GM18499 (cell line): Measurements from ENCODE around the gene RAB20.
"Not testable (repeated sequence)": the region's sequence is repeated elsewhere in the genome, so short reads cannot be mapped to it uniquely, and the experiment has no call there.

Source experiments
- ATAC-seq: cut with Tn5 transposase; IDR thresholded peaks from one replicate; pipeline ENCODE4 v1.9.1; 2021; ENCODE audit warnings: moderate number of reproducible peaks; ENCODE audit not compliant: insufficient read depth, unreplicated experiment

Gene RAB20

DNA sequence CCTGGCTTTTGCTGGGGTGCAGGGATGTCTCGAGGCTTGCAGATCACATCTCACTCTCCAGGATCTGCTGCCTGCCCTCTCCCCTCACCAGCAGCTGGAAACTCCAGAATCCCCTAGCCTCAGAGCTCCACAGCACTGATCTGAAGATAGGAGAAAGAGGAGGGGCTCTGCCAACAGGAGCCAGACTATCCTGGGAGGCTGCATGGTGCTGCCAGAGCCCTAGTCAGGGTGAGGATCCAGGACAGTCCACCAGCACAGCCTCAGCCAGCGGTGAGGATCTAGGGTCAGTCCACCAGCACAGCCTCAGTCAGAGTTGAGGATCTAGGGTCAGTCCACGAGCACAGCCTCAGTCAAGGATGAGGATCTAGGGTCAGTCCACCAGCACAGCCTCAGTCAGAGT is 65.2 kb downstream of the RAB20 start:
- no peak for ATAC-seq

DNA sequence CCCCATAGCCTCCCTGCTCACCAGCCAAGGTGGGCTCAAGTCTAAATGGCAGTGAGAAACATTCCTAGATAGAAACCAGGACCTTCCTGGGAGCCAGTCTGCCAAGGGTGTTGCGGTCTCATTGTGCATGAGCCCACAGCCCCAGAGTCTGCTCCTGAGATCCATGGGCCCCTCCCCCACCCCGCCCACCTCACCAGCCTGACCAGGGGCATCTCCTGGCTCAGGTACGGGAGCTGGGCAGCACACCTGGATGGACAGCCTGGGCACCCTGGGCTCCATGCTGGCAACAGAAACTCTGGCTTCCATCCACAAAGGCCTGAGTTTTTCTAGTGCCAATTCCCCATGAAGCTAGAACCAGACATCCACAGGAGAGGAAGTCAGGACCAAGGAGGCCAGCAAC is 65.6 kb downstream of the RAB20 start:
- no peak for ATAC-seq

DNA sequence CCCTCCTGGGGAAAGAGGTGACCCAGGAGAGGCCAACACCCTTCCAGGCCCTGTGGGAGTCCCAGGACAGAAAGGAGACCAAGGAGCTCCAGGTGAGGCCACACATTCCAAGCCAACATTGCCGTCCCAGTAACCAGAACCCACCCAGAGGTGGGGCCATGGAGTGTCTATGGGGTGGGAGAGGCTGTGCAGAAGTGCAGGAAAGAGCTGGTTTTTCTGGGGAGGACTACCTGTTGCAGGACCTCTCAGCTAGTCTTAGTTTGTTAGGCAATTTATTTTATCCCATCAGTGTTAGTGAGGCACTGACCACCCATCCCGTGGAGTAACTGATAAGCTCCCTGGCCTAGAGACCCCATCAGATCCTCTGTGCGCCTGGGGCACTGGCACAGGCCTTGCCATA is 66.1 kb downstream of the RAB20 start:
- ATAC-seq = no peak

DNA sequence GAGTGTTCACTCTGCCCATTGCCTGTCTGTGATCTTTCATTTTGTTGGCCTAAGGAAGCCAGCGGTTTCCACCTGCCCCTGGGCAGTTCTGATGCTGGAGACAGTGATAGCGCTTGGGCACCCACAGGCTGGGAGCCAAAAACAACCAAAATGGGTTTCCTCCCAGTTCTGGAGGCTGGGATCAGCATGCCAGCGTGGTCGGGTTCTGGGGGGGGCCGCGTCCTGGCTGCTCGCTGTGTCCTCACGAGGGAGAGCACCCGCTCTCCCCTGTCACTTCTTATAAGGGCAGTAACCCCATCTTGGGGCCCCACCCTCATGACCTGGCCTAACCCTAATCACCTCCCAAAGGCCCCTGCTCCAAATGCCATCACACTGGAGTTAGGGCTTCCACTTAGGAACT is 67.9 kb downstream of the RAB20 start:
- no peak for ATAC-seq

DNA sequence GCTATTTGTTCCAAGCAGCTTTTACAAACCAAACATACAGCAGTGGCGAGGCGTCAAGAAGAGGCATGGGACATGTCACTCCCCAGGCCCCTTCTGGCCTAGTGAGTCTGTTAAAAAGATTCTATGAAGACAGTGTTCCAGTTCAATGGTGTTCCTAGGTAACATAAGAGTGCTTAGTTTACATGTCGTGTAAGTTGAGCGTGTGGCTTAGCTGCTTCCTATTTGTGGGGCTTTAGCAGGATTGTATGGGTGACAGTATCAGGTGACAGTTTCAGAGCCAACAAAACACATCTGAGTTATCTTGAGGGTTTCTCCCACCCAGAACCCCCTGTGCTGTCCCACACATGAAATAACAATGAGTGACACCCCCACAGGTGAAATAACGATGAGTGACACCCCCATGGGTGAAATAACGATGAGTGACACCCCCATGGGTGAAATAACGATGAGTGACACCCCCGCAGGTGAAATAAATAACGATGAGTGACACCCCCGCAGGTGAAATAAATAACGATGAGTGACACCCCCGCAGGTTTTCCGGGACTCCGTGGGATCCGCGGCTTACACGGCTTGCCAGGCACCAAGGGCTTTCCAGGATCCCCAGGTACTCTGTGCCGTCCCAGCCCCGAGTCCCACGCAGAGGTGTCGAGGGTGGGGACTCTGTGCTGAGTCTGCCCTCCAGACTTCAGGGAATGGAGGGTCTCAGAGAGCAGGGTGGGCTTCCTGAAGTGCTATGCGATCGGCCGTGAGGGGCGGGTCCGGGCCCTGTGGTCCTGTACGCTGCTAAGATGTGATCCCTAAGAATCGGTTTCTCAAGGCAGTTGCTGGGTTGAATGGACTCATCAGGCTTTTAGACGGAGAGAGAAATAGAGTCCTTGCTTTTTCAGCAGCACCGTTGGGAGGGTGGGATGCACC is 68.6 kb downstream of the RAB20 start:
- ATAC-seq = no peak

DNA sequence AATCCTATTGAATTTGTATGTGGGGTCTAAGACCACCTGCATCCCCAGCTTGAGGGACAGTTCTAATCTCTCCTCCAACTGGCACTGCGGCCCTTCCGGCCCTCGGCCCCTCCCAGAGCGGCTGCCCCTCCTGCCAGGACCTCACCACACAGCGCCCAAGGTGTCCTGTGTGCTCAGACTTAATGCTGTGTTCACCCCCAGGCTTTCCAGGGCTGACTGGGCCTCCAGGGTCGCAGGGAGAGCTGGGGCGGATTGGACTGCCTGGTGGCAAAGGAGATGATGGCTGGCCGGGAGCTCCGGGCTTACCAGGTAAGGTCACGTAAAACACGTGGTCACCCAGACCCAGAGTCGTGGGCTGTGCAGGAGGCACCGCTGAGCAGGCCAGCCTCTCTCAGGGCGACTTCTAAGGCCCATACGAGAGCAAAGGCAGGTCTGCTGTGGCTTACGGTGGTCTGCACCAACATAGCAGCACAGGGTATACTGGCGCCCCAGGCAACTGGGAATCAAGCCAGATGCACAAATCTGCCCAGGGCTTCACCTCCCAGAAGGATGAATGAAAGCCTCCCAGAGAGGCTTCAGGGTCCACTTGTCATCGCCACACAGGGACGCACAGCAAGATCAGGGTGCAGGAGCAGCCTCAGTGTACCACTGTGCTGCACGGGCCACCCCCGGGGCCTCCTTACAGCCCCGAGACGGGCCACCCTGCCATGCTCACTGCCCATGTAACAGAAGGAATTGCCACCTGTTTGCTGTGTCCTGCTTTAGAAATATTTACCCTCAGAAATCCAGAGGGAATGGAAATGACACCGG is 69.4 kb downstream of the RAB20 start:
- no peak for ATAC-seq

DNA sequence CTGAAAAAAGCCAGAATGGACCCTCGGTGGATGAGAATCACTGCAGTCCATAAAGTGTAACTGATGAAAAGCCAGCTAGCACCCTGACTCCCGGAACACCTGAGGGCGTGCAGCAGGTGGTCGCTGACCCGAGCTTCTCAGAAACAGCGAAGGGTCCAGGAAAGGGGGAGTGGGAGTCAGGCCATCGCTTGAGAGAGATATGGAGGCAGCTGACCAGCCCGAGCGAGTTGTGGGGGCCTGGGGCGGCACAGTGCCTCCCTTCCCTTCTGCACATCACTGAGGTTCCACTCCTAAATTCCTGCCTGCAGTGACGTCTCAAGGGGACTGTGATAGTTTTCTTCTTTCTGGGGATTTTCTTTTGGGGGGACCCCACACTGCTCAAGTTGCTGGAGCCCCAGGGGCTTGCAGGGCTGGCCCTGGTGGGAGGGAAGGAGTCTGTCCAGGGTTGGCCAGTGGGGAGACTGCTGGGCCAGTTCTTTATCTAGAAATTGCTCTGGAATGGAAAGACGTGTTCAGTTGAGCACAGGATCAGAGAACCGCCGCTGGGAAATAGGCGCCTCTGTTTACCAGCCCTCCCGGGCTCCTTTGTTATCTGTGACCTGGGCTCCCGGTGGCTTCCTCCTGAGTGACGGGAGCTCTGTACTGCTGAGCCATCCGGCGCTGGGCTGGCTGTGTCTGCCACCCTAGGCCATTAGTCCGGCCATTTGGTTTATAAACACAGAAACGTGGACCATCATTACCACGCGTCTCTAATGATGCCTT is 71.3 kb downstream of the RAB20 start:
- no peak for ATAC-seq

DNA sequence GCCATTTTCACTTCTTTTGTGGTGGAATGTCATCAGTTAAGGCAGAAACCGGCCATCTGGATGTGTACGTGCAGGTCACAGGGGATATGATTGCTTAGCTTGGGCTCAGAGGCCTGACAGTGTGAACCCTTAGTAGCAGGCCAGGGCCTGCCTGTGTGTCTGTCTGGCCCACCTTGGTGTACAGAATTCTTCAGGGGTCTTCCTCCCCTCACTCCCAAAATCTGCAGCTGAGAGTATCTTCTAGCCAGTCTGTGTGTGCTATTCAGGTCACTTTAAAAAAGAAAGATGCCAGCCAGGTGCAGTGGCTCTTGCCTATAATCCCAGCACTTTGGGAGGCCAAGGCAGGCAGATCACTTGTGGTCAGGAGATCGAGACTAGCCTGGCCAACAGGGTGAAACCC is 74.6 kb downstream of the RAB20 start:
- not testable (repeated sequence) for ATAC-seq

DNA sequence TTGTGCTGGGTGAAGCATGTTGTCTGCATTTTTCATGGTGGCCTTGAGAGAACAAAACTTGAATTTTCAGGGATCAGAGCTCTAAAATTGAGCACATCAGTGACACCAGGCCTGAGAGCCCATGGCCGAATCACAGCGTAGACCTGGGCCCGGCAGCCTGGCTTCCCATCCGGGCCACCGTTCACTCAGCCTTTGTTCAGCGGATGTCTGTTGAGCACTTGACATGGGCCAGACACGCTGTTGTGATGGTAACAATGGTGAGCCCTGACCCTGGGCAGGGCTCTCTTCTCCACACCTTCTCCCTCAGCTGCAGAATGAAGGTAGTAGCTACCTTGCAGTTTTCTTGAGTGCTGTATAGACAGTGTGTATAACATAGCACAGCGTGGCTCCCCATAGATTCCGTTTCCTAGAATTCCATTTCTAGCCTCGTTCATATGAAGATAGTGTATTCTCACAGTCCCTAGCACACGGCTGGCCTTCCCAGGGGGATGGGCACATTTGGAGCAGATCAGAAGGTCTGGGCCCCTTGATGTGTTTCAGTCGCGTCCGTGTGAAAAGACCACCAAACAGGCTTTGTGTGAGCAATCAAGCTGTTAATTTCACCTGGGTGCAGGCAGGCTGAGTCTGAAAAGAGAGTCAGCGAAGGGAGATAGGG is 75.3 kb downstream of the RAB20 start:
- no peak for ATAC-seq

DNA sequence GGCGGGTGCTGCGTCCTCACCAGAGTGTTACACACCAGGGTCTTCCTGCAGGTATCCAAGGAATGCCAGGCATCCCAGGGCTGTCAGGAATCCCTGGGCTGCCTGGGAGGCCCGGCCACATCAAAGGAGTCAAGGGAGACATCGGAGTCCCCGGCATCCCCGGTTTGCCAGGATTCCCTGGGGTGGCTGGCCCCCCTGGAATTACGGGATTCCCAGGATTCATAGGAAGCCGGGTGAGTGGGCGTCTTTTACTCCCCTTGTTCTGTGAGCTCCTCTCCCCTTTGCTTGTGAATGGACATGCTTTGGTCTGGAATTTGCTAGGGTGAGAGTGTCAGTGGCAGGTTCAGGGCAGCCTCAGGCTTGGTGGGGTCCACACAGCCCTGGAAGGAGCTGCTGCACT is 75.9 kb downstream of the RAB20 start:
- no peak for ATAC-seq

DNA sequence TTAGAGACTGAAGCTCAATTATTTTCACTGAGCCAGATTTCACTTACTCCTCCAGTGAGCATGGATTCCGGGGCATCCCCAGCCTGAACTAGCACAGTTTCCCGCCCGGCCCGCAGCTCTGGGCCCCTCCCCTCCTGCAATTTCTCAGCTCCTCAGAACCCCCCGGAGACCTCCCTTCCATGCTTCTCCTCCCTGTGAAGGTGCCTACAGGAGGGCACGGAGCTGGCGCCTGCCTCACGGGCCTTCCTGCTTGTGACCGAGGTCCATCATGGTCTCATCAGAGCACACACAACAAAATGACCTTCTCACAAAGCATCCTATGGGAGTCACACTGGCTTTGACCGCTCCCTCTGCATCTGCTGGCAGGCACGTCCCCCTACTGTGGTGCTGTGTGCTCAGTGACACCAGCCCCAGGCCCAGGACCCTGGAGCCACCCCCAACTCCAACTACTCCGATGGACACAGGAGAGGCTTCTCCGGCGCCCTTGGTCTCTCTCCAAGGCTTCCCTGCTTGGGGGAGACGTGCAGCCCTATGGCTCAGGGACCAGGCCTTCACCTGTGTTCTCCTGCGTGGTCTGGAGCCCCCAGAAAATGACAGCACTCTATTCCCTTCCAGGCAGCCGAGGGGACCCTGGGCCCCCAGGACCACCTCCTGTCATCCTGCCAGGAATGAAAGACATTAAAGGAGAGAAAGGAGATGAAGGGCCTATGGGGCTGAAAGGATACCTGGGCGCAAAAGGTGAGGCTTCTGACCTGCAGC is 77.1 kb downstream of the RAB20 start:
- ATAC-seq = no peak

DNA sequence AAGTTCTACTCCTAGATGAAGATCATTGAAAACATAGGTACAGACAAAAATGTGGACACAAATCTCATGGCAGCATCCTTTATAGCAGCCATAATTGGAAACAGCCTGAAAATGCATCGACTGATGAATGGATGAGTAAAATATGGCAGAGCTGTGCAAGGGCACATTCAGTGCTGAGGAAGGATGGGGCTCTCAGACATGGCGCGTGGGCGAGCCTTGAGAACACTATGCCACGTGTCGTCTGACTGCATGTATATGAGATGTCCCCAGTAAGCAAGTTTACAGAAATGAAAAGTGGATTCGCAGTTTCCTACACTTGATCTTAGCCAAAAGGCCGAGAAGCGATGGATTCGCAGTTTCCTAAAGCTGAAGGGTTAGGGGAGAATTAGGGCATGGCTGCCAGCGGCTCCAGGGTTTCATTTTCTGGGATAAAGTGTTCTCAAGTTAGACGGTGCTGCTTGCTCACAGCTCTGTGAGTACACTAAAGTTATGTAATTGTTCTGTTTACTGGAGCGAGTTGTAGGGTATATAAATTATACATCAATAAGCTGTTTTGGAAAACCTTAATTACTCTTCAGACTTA is 78.0 kb downstream of the RAB20 start:
- no peak for ATAC-seq

DNA sequence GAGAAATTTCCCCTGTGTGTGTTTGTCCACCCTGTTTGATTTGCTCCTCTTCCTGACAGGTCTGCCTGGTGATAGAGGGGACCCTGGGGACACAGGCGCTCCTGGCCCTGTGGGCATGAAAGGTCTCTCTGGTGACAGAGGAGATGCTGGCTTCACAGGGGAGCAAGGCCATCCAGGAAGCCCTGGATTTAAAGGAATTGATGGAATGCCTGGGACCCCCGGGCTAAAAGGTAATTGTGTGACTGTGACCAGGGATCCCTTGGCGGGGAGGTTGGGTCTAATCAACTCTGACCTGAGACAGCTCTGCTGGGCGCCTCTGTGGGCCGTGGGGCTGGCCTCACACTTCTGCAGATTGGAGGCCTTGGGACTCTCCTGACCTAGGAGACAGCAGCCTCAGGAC is 81.4 kb downstream of the RAB20 start:
- no peak for ATAC-seq

DNA sequence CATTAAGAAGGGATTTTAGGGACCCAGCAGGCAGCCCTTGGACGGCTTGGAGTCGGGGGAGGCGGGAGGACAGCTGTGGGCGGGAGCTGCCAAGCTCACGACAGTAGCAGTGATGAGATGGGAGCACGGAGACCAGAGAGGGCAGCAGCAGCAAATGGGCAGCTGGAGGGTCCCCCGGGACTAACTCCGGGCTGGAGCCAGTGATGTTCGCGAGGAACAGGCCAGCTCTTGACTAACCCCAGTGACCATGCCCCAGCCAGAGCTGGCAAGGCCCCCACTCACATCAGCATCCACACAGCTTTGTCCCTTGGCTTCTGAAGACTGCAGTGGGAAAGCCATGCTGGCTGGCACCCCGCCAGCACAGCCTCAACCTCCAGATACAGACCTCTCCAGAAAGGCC is 81.9 kb downstream of the RAB20 start:
- ATAC-seq = no peak

DNA sequence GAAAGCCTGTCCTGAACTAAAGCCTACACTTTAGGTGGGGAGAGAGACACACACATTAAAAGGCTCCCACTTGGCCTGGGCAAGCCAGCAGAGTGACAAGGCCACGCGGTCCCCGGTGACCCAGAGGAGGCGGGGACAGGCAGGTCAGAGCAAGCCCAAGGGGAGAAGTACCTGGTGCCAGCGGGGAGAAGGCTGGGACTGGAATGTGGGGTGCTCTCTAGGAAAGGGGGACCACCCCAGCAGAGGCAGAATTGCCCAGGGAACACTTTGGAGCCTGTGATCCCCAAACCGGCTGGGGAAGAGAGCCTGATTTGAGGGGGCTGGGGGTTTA is 82.3 kb downstream of the RAB20 start:
- ATAC-seq = no peak

DNA sequence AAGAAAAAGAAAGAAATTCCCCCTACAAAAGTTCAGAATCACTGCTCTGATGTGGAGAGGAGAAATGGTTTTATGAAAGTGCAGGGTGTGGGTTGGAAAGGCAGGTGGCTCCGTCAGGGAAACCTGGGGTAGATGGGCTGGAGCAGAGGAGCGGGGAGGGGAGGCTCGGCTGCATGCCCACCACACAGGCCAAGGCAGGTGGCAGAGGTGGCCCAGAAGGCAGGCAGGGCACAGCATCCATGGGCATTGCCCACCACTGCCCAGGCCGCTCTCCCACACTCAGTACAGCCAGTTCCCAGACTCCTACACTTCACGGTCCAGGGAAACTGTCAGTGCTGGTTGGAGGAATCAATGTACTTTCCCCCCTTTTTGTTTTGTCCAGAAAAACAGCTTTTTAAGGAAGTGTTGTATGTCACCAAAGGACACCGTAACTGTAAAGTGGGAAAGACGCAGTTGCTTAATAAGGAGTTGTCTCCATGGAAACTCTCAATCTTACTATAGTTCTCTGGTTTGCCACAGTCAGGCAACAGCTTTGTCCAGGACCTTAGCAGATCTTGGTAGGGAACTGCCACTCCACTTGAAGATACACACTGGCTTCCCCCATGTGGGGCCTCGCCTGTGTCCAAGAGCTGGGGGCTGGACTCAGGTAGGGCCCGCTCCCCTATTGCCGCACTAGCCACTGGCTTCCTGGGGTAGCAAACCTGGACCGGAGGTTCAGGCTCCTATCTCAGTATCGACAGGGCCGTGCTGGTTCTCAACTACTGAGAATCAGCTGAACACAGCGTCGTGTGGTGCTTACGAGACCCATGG is 82.9 kb downstream of the RAB20 start:
- ATAC-seq = no peak

DNA sequence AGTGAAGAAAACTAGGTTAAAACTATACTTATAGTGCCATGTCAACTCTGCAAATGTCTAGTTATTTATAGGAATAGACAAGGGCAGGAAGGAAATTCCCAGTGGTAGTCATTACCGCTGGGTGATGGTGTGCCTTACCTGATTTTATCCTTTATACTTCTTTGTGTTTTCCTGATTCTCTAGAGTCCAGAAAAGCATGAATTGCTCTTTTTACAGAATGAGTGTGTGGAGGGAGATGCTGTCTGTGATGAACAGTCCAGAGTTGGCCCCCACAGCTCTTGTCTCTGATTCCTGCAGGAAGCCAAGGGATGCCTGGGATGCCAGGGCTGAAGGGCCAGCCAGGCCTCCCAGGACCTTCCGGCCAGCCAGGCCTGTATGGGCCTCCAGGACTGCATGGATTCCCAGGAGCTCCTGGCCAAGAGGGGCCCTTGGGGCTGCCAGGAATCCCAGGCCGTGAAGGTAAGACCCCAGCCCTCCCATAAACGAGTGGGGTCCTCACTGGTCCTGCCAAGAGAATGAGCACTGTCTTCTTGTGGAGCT is 83.7 kb downstream of the RAB20 start:
- no peak for ATAC-seq

DNA sequence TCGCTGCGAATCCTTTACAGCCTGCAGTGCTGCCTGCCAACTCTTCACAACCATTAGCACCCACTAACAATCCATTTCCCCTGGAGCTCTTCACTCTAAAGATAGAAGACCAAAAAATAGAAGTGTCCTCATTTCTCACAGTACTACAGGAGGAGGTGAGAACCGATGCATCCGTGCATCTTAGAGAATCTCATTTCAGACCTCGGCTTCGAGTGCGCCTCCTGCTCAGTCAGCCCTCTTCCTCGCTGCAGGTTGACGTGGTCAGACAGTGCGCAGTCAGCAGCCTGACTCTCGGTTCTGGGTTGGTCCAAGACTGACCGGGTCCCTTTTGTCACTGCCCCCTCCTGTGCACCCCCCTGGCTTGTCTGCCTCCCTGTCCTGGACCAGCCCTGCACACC is 85.3 kb downstream of the RAB20 start:
- ATAC-seq = no peak
